Amygdala (tissue), 56 donors: ENCODE data around the gene PEX14.
"Not testable (repeated sequence)": the region's sequence is repeated elsewhere in the genome, so short reads cannot be mapped to it uniquely, and the experiment has no call there.

Source experiments
- DNase-seq, 56 donors: peaks; one replicate each; lab custom pipeline; 2025; lab: John Stamatoyannopoulos, UW

PEX14 gene

DNA sequence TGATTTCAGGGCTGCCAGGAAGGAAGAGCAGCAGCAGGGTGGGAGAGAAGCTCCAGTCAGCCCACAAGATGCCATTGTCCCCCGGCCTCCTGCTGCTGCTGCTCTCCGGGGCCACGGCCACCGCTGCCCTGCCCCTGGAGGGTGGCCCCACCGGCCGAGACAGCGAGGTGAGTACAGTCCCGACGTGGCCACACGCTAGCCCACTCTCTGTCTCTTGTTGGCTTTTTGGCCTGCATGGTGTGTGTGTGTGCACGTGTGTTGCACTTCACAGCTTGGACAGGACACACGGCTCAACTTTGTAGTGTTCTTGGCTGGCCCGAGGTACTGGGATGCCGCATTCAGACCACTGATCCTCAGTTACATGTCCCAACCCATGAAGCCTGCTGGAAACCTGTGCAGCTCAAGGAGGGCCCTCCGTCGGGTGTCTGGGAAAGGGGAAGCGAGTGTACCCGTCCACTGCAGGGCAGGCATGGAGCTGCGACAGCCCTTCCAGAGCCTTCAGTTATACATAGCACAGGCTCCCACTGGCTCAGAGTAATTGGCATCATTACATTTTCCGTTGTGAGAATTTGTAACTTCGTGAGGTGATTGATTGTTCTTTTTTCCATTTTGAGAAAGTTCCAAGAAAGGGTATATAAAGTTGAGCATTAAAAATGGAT, 24.5 kb upstream of the PEX14 start:
- DNase-seq, result no peak

DNA sequence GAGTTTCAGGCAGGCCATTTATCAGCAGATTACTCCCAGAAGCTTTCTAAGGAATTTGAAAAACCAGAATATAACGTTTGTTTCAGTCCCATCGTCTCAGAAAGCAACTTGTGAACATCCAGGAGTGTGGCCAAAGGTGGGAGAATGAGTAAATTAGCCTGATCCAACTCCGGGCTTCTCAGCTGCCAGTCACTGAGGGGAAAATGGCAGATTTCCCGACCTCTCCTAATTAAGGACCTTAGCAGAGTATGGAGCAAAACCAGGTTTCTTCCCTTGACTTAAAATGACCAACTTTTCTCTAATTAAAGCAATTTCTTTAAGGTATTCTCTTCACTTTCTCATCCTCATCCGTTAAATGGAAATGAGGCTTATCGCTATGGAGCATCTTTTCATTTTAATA, 23.9 kb upstream of the PEX14 start:
- DNase-seq, result no peak

DNA sequence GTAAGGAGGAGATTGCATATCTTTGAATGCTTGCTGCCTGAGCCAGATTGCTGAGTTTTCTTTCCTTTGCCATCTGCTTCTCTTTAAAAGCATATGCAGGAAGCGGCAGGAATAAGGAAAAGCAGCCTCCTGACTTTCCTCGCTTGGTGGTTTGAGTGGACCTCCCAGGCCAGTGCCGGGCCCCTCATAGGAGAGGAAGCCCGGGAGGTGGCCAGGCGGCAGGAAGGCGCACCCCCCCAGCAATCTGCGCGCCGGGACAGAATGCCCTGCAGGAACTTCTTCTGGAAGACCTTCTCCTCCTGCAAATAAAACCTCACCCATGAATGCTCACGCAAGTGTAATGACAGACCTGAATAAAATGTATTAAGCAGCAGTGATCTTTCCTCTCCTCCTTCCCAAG, 23.5 kb upstream of the PEX14 start:
- DNase-seq, result no peak

DNA sequence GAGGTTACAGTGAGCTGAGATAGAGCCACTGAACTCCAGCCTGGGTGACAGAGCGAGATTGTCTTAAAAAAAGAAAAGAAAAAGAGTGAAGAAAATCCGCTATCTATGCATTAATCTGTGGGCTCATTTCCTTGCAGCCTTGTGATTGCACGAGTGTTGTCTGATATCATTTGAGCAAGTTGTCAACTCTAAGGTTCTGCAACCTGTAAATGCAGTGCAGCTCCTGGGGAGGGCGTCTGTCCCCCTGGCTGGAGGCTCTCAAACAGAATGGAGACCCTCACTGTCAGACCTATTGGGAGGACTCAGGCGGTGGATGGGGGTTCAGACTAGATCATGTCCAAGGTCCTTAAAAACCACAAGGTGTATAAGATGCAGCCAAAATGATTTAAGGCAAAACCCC, 18.7 kb upstream of the PEX14 start:
- DNase-seq, result no peak

DNA sequence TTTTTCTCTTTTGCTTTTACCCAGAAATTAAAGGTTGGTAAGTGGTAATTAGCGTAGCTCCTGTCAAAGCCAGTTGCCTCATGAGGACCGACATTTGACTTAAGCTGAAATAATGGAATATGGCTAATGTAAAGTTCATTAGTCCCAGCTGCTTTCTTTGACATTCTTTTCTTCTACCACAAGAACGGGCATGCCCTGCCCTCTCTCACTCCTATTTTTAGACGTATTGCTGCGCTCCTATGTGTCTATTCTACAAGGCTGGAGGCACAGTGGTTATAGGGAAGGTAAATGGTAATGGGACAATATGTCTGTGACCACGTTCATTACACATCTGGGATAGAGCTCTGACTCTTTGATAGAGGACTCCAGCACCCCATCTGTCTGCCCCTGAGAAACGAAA, 18.1 kb upstream of the PEX14 start:
- DNase-seq, result no peak

DNA sequence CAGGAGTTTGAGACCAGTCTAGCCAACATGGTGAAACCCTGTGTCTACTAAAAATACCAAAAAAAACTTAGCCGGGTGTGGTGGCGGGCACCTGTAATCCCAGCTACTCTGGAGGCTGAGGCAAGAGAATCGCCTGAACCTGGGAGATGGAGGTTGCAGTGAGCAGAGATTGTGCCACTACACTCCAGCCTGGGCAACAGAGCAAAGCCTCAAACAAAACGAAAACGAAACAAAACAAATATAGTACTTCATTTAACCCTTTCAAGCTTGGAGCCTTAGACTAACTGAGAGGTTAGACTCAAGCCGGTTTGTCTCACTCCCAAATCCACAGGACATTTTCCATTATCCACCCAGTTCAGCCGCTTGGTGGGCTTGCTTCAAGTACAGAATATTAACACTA, 17.3 kb upstream of the PEX14 start:
- not testable (repeated sequence) for DNase-seq

DNA sequence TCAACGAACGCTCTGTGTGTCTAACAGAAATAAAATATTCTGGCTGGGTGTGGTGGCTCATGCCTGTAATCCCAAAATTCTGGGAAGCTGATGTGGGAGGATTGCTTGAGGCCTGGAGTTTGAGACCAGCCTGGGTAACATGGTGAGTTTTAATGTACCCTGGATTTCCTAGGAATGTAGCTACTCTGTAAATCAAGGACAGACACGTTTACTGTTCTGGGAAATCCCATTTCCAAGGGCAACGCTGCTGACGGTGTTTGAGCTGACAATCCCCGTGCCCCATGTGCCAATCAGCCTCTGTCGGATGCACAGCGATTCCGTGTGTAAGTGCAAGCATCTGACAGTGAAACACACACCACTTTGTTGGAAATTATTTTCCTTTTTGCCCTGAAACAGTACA, 16.9 kb upstream of the PEX14 start:
- no peak for DNase-seq

DNA sequence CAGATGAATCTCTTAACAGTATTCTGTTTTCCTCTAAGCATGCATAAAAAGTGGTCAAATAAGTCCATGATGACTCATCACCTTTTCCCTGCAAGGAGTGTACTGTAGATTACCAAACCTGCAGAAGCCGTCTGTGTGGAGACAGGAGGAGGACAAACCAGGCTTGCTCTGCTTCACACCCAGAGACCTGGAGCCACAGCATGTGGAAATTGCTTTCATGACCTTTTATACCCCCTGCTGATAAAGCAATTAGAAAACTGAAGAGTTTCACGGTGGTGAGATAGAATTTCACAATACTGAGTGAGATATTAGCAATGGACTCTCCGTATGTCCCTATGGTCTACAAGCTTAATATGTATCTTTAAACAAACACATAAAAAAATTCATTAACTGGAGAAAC, 15.6 kb upstream of the PEX14 start:
- no peak for DNase-seq

DNA sequence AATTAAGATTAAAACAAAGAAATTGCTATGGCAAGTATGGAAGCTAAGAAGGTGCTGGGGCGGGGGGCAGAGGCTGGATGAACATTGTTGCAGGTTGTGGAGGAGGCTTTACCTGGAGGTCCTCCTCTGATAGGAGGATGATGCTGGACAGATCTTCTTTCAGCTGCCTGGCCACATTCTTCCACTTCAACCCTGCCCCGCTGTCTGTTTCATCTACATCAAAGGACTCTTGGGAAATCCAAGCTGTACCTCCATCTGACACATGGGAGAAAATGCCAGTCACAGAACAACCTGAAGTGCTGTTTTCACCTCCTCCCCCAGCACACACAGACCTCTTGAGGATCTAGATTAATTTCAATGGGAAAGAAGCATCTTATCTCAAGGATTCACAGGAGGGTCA, 7.7 kb upstream of the PEX14 start:
- no peak for DNase-seq

DNA sequence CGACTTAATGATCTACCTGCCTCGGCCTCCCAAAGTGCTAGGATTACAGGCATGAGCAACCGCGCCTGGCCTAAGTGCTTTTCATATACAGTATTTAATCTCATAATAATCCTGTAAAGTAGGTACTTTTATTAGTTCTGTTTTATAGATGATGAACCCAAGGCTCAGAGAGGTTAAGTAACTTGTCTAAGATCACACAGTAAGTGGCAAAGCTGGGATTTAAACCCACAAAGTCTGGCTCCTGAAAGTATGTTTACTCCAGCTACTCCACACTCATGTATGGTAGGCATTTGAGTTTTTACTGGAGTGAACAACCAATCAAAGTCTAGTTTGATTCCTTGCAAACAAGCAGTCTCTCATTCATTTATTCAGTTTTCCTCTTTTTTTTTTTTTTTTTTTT, 4.7 kb upstream of the PEX14 start:
- DNase-seq, result no peak

DNA sequence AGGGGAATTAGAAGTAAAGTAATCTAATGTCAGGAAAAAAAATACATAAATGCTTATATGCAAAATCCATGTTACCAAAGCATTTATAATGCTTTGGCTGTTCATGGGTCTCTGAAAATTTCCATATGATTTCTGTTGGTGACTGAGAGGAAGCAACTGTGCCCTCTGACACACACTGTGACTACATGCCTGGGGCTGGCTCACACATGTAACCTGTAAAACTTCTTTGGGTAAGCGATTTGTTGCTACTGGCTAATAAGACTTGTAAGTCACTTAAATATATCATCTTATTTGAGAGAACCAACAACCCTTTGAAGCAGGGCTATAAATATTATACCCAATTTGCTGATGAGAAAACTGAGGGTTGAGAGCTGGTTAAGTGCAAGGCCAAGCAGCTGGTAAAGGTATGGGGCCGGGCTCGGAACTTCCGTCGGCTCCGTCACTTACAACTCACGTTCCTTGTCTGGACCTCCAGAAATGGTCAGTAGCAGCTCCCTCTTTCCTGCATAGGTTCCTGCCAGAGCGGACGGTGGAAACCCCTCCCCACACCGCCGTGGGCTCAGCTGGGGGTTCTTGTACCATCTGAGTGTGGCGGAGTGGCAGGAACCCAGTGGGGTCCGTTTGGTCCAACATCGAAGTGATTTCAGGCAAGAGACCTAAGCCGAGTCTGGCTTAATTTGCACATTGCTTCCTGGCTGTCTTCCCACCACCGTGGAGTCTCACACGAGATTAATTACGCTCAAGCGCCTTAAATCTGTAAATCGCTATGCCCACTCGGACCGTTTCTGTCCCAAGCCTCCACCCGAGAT, 3.1 kb upstream of the PEX14 start:
- DNase-seq, result peak in 2 of 56 donors; percentile 50 to 53

DNA sequence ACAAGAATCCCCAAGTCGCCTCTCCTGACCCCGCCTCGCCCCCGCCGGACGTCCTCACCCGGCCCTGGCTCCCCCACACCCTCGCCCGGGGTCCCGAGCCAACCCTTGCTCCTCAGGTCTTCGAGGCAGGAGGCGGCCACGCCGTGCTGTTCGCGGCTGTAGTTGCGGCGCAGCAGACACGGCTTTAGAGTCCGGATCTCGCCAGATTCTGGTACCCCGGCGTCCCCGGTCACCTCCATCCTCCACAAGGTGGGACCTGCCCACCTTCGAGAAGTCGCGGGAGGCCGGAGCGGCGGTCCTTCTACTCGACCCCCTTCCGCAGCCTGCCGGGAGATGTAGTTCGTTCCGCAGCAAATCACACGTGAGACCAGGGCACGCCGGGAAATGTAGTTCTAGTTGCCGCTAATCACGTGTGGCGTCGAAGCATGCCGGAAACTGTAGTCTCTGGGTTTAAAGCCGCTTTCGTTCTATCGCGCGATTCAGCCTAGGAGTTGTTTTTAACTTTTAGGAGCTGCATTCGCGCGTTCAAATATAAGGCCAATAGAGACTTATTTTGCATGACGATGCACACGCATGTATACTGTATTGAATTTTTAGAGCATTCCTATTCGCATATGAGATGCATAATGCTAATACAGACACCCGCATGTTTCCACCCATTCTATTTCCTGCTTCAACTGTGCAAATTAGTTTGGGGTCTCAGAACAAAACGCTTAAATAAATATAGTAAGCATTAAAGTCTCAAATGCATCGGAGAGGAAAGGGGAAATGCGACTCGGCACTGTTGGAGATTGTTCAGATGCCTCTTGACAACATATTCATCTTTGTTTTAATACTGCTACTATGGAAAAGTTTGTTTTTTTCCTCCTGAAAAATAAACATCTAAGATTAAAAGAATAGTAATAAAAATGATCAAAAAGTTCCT, 2.3 kb upstream of the PEX14 start, which contains the start of gene DFFA:
Gene DFFA, minus strand, starts transcription at position 310 of the 925 bp plus-strand sequence. Its CDS starts 71 bp downstream, at position 239.
- DNase-seq, result peak; percentile 35 to 98 (median 88)

DNA sequence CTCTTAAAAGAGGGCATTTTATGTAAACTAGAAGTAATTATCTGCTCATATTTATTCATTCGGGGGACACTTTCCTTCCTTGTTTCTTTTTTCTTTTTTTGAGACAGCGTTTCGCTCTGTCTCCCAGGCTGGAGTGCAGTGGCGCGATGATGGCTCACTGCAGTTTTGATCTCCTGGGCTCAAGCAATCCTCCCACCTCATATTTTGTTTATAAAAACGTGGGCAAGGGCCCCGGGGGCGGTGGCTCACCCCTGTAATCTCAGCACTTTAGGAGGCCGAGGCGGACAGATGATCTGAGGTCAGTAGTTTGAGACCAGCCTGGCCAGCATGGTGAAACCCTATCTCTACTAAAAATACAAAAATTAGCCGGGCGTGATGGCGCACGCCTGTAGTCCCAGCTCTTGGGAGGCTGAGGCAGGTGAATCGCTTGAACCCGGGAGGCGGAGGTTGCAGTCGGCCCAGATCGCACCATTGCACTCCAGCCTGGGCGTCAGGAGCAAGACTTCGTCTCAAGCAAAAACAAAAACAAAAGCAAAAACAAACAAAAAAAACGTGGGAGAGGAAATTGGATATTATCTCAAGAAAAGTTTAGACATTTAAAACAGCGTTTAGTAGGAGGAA, 1.5 kb upstream of the PEX14 start:
- DNase-seq, result no peak

DNA sequence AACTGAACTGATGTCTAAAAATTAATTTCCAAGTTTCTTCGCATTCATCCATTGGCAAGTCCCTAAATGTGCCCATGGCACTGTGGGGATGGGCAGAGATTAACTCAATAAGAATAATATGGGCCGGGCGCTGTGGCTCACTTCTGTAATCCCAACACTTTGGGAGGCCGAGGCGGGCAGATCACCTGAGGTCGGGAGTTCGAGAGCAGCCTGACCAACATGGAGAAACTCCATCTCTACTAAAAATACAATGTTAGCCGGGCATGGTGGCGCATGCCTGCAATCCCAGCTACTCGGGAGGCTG, 489 bp upstream of the PEX14 start:
- not testable (repeated sequence) for DNase-seq

DNA sequence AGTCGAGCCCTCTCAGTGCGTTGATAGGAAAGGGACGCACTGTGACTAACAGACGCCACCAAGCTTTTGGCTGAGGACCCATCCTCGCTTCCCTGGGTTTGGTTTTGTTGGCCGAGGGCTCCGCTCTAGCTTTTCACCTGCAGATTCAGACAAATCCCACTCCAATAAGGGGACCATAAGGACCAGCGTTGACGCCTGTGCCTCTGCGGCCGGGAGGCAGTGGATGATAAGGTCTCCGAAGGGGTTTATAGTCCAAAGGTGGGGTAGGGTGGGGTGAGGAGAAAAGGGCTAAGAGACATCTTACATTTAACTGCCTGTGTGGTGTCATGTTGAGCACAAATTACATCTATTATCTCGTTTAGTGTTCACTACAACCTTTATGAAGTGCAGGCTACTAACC, 760 bp downstream of the PEX14 start:
- peak in 2 of 56 donors; percentile 38 to 40 for DNase-seq

DNA sequence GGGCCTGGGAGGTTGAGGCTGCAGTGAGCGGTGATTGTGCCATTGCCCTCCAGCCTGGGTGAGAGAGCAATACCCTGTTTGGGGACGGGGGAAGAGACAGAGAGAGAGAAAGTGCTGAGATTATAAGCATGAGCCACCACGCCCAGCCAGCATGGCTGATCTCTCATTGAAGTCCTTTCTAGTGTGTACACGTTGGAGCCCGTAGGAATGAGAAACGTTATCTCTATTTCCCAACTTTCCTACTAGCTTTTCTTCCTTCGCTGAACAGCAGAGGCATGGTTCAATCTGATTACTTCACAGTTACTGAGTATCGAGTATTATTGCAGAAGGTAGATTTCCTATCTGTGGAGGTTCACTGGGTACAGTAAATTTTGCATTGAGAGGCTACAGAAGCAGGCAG, 4.5 kb downstream of the PEX14 start:
- DNase-seq, result no peak

DNA sequence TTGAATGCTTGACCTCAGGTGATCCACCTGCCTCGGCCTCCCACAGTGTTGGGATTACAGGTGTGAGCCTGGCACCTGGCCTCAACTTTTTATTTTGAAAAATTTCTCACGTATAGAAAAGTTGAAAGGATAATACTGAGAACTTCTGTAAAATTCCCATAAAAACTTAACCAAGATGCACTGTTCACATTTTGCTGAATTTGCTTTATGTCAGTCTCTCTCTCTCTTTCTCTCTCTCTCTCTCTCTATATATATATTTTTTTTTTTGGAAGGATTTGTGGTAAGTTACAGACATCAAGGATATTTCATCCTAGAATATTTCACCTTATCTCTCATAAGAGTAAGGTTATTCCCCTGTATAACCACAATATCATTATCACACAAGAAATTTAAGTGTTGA, 5.9 kb downstream of the PEX14 start:
- no peak for DNase-seq

DNA sequence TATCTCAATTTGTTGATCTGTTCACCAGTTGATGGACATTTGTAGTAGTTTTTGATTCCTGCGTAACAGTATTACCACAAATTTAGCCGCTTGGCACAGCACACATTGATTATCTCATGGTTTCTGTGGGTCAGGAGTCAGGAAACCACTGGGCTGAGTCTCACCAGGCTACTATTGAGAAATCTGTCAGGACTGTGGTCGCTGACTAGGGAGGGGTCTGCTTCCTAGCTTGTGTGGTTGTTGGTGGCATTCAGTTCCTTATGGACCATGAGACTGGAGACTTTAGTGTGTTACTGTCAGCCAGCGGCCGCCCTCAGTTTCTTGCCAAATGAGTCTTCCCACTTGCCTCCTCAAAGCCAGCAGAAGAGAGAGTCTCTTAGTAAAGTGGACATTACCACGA, 9.8 kb downstream of the PEX14 start:
- no peak for DNase-seq

DNA sequence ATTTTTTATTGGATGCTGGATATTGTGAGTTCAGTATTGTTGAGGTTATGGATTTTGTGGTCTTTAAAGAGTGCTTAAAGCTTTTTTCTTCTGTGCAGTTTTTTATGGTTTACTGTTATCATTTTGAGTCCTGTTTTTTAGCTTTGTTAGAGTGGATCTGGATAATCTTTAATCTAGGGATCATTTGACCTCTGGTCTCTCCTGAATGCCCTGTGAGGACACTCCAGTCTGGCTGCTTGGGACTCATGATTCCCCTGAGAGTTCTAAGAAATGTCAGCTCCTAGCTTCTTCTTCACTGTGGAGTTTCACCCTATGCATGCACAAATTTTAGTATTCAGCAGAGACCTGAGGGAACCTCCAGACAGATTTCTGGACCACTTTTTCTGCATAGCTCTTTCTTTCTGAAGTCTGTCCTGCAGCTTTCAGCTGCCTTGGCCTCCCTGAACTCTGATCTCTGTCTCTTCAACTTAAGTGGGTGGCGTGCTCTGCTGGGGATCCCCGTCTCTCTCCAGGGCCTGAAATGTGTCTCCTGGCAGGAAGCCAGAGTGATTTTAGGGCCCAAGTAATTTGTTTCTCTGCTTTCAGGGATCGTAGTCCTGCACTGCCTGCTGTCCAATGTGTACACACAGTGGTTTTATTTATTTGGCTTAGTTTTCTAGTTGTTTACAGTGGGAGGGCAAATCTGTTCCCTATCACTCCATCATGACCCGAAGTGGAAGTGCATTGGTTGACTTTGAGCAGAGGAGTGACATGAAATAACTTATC, 14.7 kb downstream of the PEX14 start:
- DNase-seq, result no peak
